GM12872 (cell line): Measurements from ENCODE around the gene PCDHA1.

Experiments
- CTCF ChIP-seq: IDR thresholded peaks from 3 replicates; pipeline ENCODE4 v1.5.1; 2011; ENCODE audit warnings: low read depth, mild to moderate bottlenecking, low read length, moderate library complexity; ENCODE audit not compliant: insufficient read depth

PCDHA1 gene

GRCh38 chr5:140986117-140986521 is 200.2 kb downstream of the PCDHA1 start:
- TF ChIP-seq CTCF = no peak

- TF ChIP-seq CTCF = no peak
These were observed 202.2 kb downstream of the PCDHA1 start for GRCh38 chr5:140988100-140988499.

- TF ChIP-seq CTCF = no peak
These were observed 202.7 kb downstream of the PCDHA1 start for GRCh38 chr5:140988608-140989007.

- TF ChIP-seq CTCF = no peak
These were observed 203.5 kb downstream of the PCDHA1 start for GRCh38 chr5:140989254-140990020.

- TF ChIP-seq CTCF = no peak
These were observed 206.9 kb downstream of the PCDHA1 start for GRCh38 chr5:140992828-140993227.

GRCh38 chr5:140996060-140996459 is 210.1 kb downstream of the PCDHA1 start:
- TF ChIP-seq CTCF = no peak

- TF ChIP-seq CTCF = no peak
These were observed 213.0 kb downstream of the PCDHA1 start for GRCh38 chr5:140998921-140999410.
